Ramos (cell line): ENCODE results near the gene ATIC.

ENCODE experiments used
- in situ Hi-C: fragments of 300-500 bp; cut with MboI; formaldehyde crosslinking; loops from one replicate; pipeline ENCODE4 v1.14.3; 2022; ENCODE audit warnings: low sequenced_read_pairs; ENCODE audit not compliant: unreplicated experiment

ATIC gene

DNA sequence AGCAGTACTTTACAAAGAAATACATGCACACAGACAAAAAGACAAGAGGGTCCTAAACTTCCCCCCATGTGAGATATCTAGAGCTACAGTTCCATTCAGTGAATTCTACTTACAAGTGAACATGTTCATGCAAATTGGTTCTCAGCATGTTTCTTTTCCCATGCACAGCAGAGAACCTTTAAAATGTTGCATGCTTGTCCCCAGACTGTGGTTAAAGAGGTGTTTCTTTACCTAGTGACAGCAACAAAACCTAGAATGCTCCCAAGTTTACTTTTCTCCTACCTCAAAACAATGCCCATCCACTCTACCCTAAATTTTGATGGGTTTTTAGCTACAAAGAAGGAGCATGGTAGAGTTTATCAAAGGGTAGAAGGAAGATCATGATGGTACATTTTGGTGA is 80.3 kb downstream of the ATIC start:
- in situ Hi-C loops = no loop called here

DNA sequence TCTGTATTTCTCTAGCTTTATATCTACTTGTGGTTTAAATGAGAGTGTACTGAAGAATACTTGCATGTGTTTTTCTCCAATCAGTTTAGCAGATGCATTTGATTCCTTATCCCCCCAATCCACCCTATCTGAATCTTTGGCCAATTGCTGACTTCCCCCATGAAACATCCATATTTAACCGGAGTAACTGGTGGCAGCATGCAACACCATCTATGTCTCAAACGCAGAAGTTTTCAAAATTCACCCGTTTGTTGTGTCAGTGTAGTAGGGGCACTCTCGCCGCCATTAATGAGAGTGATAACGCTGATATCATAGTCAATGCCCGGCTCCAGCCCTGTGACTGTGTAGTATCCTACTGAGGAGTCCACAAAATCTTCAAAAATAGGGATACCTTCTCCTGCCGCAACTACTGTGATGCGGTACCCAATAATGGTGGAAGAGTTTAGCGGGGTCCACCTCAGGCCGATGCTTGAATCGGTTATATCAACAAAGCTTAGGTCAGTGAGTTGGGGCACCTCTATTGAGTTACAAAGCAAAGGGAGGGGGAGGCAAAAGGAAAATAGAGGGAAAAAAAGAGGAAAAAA is 80.9 kb downstream of the ATIC start:
- in situ Hi-C loops = no loop called here

DNA sequence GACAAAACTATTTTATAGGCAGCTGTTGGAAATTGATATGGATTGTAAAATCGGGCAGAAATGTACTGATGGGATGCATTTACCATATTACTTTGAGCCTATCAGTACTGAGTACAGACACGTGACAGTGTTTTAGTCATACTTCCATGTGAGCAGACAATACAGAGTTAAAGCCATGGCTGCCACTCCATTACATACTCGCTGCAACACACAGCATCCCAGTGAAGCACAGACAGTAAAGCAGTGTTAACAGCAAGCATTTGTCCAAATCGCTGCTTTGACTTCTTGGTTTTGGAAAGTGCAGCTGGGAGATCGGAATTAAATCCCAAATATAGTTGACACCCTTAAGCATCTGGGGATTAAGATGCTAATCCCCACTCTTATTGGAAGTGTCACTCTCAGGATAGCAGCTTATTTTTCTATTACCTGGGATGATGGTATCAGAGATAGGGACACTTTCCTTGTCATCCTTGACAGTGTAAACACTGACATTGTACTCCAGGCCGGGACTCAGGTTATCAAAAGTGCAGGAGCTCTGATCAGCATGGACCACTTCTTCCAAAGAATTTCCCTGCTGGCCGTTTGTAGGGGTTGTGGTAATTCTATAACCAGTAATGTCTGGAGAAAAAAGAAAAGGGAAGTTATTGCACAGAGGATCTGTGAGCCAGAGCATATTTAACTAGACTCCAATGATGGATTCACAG is 82.4 kb downstream of the ATIC start:
- in situ Hi-C loops = no loop called here

DNA sequence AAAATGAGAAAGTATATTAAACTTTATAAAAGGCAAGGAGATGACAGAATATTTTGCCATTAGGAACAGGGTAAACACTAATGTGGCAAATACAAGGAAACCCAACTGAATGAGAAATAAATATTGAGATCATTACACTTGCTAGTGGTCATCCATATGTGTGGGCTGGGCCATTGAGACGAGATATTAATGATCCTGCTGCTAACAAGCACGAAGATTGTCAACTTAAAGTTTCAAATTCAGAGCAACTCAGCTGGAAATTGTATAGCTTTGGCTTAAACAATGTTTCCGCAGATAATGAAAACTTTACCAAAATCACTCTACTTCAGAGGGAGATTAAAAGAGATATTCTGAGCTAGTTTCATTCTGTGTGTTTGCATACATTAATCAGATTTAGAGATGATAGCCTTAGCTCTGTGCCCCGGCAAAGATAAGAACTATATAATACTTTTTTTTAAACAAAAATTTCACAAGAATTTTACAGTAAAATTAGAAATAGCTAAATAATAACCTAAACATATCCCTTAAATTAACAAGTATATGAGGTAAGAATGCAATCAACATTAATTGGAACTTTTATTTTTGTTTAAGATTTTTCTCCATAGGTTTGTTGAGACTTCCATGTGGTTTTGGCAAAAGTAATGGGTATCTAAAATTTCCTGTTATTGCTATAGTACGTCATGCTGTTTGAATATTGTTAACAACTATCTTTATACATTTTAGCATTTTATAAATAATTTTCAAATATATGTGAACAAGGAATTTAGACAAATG is 84.0 kb downstream of the ATIC start:
- in situ Hi-C loops = no loop called here

DNA sequence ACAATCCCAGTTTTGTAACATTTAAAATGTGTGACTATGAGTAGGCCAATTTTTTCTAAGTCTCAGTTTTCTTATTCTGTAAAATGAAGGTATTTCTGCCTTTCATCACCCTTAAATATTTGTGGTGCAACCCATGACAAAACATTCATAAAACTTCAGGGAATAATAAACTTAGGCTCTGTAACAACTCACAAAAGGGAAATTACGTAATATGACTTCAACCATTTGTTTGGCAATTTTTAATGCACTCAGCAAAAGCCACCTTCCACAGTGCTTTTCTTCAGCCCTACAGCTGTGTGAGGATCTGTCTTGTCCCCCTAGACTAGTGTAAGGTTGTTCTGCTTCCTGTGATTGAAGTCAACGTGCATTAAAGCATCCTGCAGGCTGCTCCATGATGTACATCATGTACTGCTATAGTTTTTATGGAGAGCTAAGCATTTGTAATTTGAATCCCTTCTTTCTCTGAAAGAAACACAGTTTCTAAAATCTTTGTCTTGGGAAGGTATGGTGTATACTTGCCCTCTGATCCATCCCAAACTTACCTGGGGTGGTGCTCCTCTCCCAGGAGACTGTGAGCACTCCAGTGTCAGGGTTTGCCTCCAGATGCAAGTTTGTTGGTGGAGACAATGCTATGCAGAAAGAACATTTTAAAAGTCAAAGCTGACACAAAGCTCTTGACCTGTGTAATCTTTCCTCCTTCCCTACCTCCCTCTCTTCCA is 84.9 kb downstream of the ATIC start:
- in situ Hi-C loops = no loop called here

DNA sequence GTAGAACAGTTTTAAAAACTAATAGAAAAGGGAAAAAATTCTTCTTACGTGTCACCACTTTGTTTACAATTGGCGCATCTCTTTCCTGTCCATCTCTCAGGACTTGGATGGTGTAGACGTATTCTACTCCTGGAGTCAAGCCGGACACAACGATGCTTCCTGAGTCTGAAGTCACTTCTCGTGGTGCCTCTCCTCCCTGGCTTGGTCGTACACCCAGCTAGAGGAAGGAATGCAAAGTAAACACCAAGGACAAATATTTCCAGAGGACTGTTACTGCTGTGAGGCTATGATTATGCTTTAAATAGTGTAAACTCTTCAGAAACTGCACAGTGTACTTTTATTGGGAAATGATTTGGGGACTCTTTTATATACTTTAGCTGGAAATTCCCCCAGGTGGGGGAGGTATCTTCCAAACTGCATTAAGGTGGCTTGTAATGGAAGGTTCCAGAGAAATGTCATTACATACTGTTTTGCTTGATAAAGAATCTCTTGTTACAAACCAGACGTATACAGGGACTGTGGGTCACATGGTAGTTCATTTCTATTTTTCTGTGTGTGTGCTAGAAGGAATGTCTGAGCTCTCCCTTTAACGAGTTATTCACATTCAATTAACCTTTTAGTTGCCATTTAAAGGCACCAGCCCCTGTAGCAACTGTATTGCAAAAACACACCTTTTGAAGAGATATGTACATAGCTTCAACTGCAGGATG is 85.9 kb downstream of the ATIC start:
- in situ Hi-C loops = no loop called here

DNA sequence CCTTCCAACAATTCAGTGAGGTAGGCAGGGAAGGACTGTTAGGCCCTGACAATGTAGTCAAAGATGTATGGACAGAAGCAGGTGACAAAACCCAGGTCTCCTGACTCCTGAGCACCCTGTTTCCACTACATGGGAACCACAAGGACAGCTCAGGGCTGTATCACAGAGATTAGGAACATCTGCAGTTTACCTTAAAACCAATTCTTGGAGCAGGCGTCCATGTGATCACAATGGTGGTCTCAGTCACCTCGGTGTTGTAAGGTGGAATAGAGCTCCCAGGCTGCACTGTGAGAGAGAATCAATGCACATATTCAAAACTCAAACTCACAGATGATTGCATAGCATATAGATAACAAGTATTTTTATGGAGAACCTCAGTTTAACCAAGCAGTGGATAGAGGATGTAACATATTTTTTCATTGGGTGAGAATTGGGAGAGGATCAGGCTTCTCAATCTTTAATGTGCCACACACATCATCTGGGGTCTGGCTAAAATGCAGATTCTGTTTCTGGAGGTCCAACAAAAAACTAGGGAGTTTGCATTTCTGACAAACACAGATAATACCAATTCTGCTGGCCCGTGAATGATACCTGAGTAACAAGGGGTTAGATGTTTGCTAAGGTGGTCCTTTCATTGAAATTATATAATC is 87.3 kb downstream of the ATIC start:
- in situ Hi-C loops = no loop called here
